ENCODE data around the gene KRT76. TPM values are rescaled to one million over a fixed set of nuclear protein-coding genes. Genes with fewer than 3 reads are reported as not detected.
"Not testable (repeated sequence)": the region's sequence is repeated elsewhere in the genome, so short reads cannot be mapped to it uniquely, and the experiment has no call there.

The KRT76 gene
- total and polyA plus RNA-seq, 2 donors (not counting 1 experiment from before 2014, with no cell fraction given): not detected

- Histone ChIP-seq H3K27ac (ENCODE audit: low read length in 2 of 2) (no peak within 1 kb of the TSS), H3K79me2 (ENCODE audit: control insufficient read depth, insufficient read depth, low read length) (no peaks in the 10 kb centered on the region), H3K36me3 (replicated peaks in 1 of 2; ENCODE audit: control extremely low read depth in 1 of 2, control insufficient read depth in 1 of 2, extremely low read depth in 1 of 2, insufficient read depth in 2 of 2, low read length in 1 of 2) (no peaks in the 10 kb centered on the region), H3K9me3 (ENCODE audit: control extremely low read depth in 1 of 3, control insufficient read depth in 2 of 3, insufficient read depth in 1 of 3, low read length in 2 of 3) (no peaks in the 10 kb centered on the region), H3K4me3 (ENCODE audit: control extremely low read depth in 1 of 5, extremely low read depth in 1 of 5, insufficient read depth in 1 of 5, low read depth in 2 of 5, low read length in 4 of 5) (no peak within 1 kb of the TSS), H3K27me3 (replicated peaks in 1 of 4; ENCODE audit: control extremely low read depth in 1 of 4, control insufficient read depth in 3 of 4, insufficient read depth in 4 of 4, low read length in 3 of 4) (peaks cover 0 to 3% (median 1%) of the 10 kb centered on the region in 4 experiments), H2AFZ (ENCODE audit: insufficient read depth, low read depth, low read length, poor library complexity, severe bottlenecking) (no peak within 1 kb of the TSS), H3K9ac (ENCODE audit: low read length) (no peak within 1 kb of the TSS), H3K4me1 (ENCODE audit: control insufficient read depth in 2 of 2, insufficient read depth in 2 of 2, low read length in 2 of 2) (no peaks in the 10 kb centered on the region), H3K4me2 (replicated peaks; ENCODE audit: low read depth, low read length, poor library complexity, severe bottlenecking) (no peak within 1 kb of the TSS), H4K20me1 (ENCODE audit: control insufficient read depth, insufficient read depth, low read length, poor library complexity, severe bottlenecking) (no peaks in the 10 kb centered on the region)
- 94% methylated on average over 13 of the region's 17 CpGs for WGBS (ENCODE audit: insufficient coverage)
- peaks cover 30% of the 10 kb centered on the region for H3K27me3 Mint-ChIP-seq
- H3K4me3 Mint-ChIP-seq: no peak within 1 kb of the TSS
- intact Hi-C loops (cut with micrococcal nuclease): no loop called here
- TF ChIP-seq, protein P1, sequence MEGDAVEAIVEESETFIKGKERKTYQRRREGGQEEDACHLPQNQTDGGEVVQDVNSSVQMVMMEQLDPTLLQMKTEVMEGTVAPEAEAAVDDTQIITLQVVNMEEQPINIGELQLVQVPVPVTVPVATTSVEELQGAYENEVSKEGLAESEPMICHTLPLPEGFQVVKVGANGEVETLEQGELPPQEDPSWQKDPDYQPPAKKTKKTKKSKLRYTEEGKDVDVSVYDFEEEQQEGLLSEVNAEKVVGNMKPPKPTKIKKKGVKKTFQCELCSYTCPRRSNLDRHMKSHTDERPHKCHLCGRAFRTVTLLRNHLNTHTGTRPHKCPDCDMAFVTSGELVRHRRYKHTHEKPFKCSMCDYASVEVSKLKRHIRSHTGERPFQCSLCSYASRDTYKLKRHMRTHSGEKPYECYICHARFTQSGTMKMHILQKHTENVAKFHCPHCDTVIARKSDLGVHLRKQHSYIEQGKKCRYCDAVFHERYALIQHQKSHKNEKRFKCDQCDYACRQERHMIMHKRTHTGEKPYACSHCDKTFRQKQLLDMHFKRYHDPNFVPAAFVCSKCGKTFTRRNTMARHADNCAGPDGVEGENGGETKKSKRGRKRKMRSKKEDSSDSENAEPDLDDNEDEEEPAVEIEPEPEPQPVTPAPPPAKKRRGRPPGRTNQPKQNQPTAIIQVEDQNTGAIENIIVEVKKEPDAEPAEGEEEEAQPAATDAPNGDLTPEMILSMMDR (IDR thresholded peaks at IDR 0.05): no peak
- TF ChIP-seq EZH2 (IDR thresholded peaks at IDR 0.05; ENCODE audit: borderline replicate concordance, insufficient read depth, low read depth, low read length, poor library complexity, severe bottlenecking): no peak
- H3K4me1 Mint-ChIP-seq: no peaks in the 10 kb centered on the region
- H3K27ac Mint-ChIP-seq: no peak within 1 kb of the TSS
- DNase-seq: no peak
- no peaks in the 10 kb centered on the region for H3K9me3 Mint-ChIP-seq (ENCODE audit: insufficient read depth)
- POLR2A ChIA-PET: no interaction called here
- ATAC-seq (ENCODE audit: low read depth): no peak
- CTCF ChIA-PET: no interaction called here
Observed at GRCh38 chr12:52795694-52796428, 18.7 kb upstream of the KRT76 start, which contains the start of gene KRT3. KRT3 (minus strand) TSS chr12:52796117; CDS start chr12:52796042, 75 bp downstream.

DNA sequence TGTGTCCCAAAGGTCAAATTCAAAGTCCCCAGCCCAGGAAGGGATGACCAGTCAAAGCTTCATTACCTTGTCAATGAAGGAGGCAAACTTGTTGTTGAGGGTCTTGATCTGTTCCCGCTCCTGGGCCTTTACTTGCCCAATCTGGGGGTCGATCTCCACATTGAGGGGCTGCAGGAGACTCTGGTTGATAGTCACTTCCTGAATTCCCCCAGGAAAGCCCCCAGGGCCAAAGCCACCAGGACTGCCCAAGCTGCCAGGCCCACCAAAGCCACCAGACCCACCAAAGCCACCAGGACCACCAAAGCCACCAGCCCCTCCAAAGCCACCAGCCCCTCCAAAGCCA is 18.2 kb upstream of the KRT76 start:
- H3K4me3 ChIP-seq (ENCODE audit: control extremely low read depth in 1 of 5, extremely low read depth in 1 of 5, insufficient read depth in 1 of 5, low read depth in 2 of 5, low read length in 4 of 5); H3K36me3 ChIP-seq (replicated peaks in 1 of 2; ENCODE audit: control extremely low read depth in 1 of 2, control insufficient read depth in 1 of 2, extremely low read depth in 1 of 2, insufficient read depth in 2 of 2, low read length in 1 of 2); intact Hi-C loops (cut with micrococcal nuclease); H3K27me3 ChIP-seq (replicated peaks in 1 of 4; ENCODE audit: control extremely low read depth in 1 of 4, control insufficient read depth in 3 of 4, insufficient read depth in 4 of 4, low read length in 3 of 4); DNase-seq; H3K9ac ChIP-seq (ENCODE audit: low read length); H3K4me3 Mint-ChIP-seq; H3K4me1 Mint-ChIP-seq; H3K9me3 ChIP-seq (ENCODE audit: control extremely low read depth in 1 of 3, control insufficient read depth in 2 of 3, insufficient read depth in 1 of 3, low read length in 2 of 3); H4K20me1 ChIP-seq (ENCODE audit: control insufficient read depth, insufficient read depth, low read length, poor library complexity, severe bottlenecking); H2AFZ ChIP-seq (ENCODE audit: insufficient read depth, low read depth, low read length, poor library complexity, severe bottlenecking); H3K27ac ChIP-seq (ENCODE audit: low read length in 2 of 2); POLR2A ChIA-PET; H3K4me2 ChIP-seq (replicated peaks; ENCODE audit: low read depth, low read length, poor library complexity, severe bottlenecking); H3K27ac Mint-ChIP-seq; H3K9me3 Mint-ChIP-seq (ENCODE audit: insufficient read depth); CTCF ChIA-PET; ATAC-seq (ENCODE audit: low read depth); H3K79me2 ChIP-seq (ENCODE audit: control insufficient read depth, insufficient read depth, low read length); H3K4me1 ChIP-seq (ENCODE audit: control insufficient read depth in 2 of 2, insufficient read depth in 2 of 2, low read length in 2 of 2): not testable (repeated sequence)
- H3K27me3 Mint-ChIP-seq: peaks cover 35% of the 10 kb centered on the region
- 100% methylated on average over 1 of the region's 2 CpGs for WGBS (ENCODE audit: insufficient coverage)
